HG03097 (cell line): ENCODE results near the gene PAPPA.

Experiments used
- ATAC-seq: cut with Tn5 transposase; IDR thresholded peaks from one replicate; pipeline ENCODE4 v1.9.1; 2021; ENCODE audit not compliant: unreplicated experiment, low FRiP score

The PAPPA gene

DNA sequence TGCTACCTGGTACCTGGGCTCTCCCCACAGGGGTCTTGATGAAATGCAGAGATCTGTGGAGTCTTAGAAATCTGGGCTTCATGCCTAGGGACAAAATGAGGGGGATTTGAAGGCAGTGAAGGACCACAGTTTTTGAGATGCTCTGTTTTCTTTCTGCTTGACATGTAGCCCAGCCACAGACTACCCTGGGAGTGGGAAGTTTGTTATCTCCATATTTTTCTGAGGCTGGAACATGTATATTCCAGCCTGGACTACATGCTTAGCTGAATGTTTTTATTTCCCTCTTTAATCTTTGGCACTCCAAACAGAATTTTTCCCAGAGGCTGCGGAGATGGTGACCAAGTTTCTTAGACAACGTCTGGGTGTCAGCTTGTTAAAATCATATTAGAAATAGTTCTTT, 252.9 kb downstream of the PAPPA start:
- ATAC-seq: no peak

DNA sequence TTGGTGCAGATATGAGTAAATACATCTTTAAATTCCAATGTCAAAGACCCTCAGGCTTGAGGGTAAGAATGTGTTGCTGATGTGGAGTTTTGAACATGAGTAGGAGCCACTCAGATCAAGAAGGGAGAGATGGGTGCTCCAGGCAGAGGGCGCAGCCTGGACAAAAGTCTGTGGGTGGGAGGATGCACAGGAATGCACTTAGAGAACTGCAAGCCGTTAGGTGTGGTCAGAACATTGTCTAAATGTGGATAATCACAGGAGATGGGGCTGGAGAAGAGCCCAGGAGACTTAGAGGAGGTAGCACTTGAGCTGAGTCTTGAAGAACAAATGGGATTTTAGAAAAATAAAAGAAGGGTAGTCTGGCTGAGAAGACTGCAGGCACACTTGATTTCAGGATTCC, 255.5 kb downstream of the PAPPA start:
- ATAC-seq: no peak

DNA sequence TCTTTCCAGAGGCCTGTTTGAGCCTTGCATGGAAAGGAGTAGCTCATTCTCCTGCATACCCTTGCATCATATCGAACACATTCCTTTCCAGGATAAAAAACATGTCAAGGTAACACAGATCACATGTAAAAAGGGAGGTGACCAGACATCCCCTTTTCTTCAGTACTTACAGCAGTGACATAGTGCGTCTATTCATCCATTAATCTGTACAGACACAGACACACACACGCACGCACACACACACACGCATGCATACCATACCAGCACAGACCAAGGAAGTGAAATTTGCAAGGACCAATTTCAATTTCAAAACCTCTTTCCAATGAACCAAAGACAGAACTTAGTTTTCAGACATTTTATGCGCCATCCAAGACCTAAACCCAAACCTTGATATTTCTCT, 256.0 kb downstream of the PAPPA start:
- no peak for ATAC-seq

DNA sequence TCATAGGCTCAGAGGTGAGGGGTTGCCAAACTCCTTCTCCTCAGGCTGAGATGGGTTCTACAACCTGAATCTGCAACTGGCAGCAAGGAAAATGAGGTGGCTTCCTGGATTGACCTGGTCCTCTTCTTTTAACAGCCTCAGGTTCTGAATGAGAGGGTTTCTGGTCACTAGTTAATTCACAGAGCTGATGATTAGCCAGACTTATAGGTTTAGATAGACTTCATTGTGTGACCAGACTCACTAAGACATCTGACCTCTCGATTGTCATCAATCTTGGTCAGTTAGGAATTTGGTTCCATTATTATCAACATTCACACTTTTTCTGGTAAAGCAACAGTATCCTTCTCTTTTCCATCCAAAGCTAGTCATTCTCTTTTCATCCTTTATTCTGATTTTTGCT, 257.9 kb downstream of the PAPPA start:
- no peak for ATAC-seq

DNA sequence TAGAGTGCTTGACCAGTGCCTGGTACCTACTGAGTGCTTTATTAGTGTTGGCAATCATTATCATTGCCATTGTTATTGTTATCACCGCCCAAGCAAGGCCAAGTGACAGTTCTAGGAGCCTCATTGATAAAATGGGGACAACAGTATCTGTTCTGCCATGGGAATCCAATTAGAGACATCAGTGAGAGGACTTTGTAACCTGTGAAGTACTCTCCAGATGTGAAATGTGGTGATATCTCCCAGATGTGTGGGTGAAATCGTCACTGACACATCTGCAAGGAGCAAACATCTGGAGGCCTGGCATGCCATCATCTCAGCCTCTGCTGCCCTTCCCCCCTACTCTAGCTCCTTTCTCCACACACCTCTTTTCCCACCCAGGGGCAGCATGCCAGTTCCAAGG, 260.8 kb downstream of the PAPPA start:
- no peak for ATAC-seq

DNA sequence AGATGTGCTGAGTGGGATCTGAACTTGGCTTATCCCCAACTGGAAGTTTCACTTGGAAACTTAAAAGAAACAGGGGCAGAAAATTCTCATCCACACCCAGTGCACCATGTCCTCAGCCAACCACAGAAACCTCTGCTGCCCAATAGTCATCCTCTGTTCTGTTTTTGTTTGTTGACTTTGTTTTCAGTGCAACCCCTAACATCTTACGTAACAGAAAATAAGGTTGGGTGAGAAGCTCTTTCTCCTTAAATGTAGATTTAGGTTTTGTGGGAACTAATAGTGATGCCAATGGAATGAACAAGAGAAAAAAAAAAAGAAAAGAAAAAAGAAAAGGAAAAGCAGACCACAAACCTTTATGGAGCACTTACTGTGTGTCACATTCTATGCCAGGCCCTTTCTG, 262.8 kb downstream of the PAPPA start:
- ATAC-seq: no peak

DNA sequence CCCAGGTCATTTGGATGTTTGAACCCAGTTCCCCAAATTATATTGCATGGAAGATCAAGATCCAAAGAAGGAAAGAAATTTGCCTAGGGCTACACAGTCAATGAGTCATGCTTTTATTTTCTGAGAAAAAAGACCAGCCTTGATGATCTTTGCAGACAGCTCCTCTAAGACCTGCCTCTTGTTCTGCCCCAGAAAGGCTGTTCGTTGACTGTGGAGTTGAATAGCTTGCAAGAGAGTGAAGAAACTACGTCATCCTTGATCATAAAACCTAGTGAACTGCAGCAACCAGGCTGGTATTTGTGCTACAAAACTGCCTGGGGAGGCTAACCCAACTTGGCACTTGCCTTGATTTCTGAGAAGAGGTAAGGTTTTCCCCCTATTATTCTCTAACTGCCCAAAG, 263.9 kb downstream of the PAPPA start:
- ATAC-seq: no peak

DNA sequence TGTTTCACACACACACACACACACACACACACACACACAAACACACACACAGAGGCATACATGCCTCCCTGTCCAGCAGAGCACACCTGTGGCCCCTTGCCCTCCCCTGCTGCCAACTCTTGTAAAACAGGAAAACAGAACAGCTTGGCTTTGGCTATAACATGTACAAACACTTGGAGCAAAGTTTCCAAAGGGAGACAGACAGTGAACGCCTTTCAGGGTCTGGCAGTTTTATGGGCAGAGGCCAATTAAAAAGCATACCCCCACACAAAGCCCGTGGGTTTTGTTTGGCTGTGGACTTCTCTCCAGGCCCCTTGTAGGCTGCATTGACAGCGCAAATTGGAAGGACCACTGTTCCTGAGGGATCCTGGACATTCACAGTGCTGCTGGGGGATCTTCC, 265.6 kb downstream of the PAPPA start:
- no peak for ATAC-seq

DNA sequence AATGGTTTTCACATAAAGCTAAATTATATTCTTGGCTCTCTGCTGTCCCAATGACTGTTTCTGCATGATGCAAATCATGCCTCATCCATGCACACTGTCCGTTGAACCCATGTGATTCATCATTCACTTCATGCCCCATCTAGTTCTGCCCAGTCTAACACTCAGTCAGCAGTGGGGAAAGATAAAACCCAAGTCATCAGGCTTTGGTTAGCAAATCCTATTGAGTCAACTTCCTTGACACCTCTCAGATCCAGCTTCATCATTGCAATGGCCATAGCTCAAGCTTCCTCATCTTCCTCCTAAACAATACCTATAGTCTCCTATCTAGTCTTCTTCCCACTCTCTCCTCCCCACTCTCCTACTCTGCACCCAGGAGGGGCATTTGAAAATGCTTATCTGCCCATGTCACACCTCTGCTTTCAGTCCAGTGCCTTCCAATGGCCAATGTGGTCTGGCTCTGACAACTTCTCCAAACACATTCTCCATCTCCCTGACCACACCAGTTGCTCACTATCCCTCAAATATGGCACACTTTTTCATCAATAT, 267.5 kb downstream of the PAPPA start:
- no peak for ATAC-seq

DNA sequence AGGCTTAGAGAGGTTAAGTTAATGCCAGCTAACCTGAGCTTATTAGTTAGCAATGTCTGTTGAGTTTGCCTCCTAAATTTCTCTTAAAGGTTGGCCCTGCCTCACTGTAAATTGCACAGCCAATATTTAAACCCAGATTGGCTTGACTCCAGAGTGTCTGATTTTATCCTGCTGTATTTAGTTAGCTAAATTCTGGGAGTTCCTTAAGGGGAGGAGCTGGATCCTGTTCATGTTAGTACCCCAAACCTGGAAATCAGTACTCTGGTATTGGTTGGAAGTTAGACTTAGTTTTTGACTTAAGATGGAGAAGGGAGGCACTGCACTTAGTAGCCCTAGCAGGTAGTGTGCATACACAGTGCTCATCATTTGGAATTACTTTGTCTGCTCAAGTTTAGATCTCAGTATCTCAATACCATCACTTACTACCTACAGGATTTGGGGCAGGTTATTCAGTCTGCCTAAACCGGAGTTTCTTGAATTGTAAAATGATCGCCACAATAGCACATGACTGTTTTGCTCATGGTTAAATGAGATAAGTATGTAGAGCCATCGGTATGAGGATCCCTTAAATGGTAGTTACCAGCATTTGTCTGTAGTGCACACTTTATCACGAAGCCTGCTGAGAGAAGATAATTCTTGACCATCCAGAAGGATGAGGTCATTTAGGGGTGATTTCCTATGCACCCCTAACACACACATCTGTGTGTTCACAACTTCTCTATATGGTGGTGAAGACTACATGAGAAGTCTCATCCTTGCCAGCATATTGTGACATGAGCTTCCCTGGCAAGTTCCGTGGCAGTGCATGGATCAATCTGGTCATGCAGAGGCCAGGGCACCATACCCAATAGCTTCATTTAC, 268.8 kb downstream of the PAPPA start:
- ATAC-seq: no peak

DNA sequence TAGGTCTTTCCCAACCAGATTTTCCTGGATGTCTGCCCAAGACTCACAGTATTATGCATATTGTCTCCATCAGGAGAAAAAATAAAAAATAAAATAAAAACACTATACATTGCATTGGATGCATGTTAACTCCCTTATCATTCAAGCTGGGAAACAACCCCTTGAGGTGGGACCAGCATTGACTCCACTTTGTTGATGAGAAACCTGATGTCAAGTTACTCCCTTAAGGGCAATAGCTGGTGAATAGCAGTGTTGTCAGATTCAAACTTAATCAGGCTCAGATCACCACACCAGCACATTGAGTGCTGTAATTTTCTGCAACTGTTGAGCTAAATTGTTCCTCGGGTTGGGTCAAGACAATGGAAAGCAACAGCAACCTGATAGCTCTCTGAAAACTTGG, 269.6 kb downstream of the PAPPA start:
- no peak for ATAC-seq

DNA sequence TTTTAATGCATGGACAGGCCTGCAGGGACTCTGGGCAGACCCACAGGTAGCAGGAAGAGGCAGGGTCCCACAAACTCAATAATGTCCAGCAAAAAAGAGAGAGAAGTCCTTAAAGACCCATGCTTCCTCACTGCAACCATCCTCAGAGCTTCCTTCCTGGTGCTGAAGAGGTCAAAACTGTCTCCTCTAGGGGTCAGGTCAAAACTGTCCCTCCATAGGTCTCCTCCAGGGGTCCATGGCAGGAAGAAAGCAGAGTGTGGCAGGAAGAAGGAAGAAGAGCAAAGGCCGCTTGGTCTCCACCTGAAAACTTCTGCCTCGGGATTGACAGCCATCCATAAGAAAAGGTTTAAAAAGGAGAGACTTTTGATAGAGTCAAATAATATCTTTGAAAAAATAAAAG, 271.7 kb downstream of the PAPPA start:
- ATAC-seq: no peak

DNA sequence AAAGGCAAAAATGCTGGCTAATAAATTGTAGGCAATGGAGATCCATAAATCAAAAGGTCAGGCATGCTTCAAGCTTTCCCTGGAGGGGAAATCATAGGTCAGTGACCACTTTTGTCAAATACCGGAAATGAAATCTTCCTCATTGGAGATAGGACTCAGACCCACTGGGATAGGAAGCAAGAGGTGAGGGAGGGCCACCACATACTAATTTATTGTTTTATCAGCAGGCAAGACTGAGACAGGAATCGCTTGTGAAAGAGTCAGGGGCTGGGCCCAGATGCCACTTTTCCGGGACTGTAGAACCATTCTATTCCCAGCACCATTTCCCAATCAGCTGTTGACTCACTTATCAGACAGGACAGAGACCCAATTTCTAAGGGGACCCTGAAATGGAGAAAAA, 277.3 kb downstream of the PAPPA start:
- ATAC-seq: no peak

DNA sequence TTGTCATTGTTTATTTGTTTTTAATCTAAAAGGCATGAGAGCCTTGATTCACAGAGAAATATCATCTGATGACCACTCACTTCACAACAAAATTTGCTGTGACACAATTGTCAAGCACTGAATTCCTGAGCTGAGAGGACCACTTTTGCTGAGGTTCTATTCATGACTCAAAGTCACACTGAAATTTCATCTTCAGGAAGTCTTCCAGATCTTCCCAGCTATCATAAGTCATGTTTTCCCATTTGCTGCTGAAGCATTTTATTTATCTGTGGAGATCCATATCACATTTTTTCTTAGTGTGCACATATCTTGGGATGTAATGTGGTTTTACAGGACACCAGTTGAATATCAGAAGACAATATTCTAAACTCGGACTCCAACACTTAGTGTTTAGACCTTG, 278.5 kb downstream of the PAPPA start:
- ATAC-seq: no peak

DNA sequence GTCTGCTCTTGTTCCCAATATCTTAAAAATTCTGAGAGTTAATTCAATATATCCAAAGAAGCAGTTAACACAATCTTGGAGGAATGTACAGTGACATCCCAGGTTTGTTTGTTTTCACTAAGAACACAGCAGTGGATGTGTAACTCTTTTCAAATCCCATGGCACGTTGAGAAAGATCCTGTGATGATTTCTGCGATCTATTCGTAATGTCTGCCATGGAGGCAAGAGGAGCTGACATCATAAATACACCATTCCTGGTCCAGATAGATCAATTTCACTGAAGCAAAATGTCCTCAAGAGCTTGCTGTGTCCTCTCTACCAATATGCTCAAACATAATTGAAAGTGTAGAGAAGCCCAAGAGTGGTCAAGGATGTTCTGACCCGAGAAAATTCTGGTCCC, 280.7 kb downstream of the PAPPA start:
- ATAC-seq: no peak

DNA sequence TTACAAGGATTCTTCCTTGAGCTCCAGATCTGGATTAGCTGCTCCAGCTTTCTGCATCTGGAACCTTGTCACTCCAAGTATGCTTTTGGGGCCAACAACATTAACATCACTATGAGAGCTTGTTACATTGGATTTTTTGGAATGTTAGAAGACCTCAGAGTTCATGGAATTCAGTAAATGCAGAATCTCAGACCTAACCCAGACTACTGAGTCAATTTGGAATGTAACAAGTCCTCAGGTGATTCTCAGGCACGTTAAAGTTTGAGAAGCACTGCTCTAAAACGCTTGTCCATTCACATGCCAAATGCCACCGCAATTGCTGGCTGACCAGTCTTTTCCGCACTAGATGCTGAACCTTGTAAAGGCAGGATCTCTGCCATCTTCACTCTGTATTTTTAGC, 282.1 kb downstream of the PAPPA start:
- no peak for ATAC-seq

DNA sequence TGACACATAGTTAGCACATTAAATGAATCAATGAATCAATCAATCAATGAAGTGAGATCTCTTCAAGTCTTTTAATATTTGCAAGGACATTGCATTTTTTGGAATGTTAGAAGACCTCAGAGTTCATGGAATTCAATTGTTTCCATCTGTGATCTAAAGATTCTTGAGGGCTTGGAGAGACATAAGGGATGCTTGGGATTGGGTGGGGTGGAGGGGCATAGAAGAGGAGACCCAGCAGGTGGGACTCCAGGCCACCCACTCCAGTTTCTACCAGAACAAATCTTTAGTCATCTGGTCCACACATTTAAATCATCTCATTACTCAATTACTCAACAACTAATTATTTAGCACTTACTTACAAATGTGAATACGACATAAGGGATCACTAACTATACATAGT, 282.5 kb downstream of the PAPPA start:
- no peak for ATAC-seq

DNA sequence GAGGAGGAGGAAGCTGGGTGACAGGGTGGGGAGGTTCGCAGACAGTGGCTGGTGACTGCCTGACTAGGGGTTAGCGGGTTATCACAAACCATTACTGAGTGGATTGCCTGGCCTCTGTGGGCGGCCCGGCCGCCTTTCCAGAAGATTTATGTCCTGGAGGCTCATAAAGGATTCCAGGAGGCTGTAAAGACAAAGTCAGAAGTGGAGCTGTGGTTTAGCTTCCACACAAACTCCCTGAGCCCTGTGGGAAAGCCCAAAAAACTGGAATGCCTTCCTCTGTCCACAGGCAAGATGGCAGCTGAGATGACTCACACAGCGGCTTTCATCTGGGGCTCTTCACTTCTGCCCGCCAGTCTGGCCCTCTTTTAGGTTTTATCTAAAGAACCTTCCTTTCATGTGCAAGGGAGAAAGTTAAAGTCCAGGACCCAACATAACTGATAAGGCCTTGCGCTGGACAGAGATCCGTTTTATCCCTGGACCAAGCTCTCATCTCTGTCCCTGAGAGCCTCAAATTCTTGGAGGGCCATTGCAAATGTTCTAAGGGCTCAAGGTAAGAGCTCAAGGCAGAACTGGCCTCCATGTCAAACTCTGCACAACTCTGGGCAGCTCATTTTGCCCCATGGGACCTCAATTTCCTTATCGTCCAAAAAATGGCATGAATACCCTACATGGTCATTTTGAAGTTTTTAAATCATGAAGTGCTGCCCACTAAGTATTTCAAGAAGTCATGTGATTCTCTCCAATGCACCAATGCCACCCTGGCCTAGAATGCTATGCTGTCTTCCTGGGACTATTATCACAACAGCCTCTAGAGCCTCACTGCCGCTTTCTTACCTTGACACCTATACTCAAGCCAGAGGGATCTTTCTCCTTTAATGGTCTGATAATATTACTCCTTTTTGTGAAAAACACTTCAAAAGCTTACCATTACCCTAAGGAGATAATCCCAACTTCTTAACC, 284.1 kb downstream of the PAPPA start:
- no peak for ATAC-seq

DNA sequence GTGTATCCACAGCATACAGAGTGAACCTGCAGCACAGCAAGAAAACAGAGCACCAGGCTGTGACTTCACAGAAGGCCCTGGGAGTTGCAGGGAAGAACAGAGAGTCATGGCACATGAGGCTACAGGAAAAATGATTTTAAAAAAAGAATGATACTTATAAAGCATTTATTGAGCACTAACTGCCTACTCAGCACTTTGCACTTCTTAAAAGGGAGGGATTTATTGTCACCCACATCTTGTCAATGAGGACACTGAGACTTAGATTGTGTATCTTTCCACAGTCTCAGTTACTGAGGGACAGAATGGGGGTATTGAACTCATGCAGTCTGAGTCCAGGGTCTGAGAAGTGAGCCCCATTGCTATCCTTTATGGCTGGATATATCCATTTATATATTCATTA, 288.9 kb downstream of the PAPPA start:
- no peak for ATAC-seq

DNA sequence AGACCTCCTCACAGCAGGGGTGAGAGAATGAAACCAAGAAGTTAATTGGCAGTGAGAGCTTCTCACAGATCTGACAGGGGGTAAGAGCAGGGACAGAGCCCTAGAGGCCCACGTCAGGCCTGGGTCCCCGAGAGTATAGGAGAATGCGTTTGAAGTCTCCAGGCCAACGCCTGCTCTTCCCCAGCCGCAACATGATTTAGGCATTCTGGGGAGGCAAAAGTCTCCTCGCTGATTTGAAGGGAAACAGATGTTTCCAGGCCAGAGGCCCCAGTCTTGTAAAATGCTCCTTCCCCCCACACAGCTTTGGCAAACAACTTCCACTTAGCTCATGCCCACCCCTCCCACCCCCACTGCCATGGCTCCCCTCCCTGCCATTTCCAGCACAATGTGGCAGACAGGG, 294.3 kb downstream of the PAPPA start:
- no peak for ATAC-seq

DNA sequence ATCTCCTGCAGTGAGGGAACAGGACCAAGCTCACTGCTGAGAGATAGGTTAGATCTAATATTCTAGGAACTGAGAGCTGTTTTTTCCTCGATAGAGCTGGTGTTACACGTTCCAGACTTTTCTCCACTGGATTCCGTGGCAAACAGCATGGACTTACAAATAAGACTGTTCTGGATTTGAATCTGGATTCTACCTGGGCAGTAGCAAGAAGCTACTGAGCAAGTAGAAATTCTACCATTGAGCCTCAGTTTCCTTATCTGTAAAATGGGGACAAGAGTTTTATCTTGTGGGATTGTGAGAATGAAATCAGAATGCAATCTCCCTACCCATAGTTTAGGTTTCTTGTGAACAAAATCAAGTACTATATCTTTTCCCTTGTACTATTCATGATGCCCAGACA, 294.8 kb downstream of the PAPPA start:
- no peak for ATAC-seq
